HG03280 (cell line): Measurements from ENCODE around the gene COX8C.

Experiments used
- ATAC-seq: cut with Tn5 transposase; IDR thresholded peaks from one replicate; pipeline ENCODE4 v1.9.1; 2021; ENCODE audit warnings: mild to moderate bottlenecking, moderate library complexity; ENCODE audit not compliant: unreplicated experiment

The COX8C gene, protein sequence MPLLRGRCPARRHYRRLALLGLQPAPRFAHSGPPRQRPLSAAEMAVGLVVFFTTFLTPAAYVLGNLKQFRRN

DNA sequence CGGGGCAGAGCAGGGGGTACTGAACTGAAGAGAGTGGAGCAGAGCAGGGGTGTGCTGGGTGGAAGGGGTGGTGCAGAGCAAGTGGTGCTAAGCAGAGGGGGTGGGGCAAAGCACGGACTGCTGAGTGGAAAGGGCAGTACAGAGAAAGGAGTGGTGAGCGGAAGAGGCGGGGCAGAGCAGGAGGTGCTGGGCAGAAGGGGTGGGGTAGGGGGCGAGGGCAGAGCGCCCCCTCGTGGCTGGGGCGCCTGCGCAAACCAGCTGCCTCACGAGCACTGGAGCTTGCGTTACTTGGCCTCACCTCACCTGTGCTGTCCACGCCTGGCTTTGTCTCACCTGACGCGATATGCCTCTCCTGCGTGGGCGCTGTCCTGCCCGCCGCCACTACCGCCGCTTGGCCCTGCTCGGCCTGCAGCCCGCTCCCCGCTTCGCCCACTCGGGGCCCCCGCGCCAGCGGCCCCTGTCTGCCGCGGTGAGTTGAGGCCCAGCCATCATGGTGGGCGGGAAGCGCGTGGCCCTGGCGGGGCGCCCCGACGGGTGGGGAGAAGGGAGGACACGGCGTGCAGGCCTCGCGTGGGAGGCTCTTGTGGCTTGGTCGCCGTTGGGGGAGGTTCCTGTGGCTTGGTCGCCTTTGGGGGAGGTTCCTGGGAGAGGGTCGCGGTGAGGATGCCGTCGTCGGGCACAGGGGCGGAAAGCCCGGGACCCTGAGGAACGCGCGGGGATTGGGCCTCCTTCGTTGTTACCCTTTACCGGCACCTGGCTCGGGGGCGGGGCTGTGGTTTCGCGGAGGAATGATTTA lies at the start of gene COX8C:
Gene COX8C, plus strand, starts transcription at position 257 of the 796 bp plus-strand sequence. Its CDS starts 87 bp downstream, at position 344.
- ATAC-seq, result no peak

DNA sequence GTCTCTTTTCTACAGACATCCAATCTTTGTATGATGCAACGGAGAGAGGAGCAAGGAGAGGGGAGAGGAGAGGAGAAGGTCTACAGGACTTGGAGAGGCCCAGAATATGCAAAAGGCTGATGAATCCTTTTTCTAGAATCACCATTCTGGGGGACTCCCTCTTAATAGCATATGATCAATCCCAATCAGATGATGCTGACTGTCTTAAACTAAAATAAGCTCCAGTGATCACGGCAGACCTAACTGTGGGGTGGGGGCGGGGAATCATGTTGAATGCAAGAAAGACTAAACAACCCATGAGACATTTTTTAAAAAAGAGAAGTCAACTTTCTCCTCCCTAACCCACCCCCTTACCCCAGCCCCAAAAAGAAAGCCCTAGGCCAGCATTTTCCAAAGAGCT lies 47.6 kb upstream of the COX8C start:
- ATAC-seq, result no peak

DNA sequence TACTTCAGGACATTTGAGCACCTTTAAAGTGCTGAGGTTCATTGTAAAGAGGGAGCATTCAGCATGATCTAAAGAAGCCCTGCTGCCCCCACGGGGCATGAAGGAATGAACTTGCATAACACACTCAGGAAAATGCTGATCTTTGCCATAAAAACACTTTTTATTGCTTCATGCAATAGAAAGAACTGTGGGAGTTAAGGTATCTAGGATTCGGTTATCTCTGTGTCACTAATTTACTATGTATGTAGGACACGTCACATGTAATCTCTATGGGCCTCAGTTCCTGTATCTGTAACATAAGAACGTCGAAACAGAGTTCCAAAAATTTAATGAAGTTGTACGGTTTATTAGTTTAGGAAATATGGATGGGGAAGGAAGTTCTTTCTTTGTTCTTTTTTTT lies 47.1 kb upstream of the COX8C start:
- ATAC-seq, result no peak

DNA sequence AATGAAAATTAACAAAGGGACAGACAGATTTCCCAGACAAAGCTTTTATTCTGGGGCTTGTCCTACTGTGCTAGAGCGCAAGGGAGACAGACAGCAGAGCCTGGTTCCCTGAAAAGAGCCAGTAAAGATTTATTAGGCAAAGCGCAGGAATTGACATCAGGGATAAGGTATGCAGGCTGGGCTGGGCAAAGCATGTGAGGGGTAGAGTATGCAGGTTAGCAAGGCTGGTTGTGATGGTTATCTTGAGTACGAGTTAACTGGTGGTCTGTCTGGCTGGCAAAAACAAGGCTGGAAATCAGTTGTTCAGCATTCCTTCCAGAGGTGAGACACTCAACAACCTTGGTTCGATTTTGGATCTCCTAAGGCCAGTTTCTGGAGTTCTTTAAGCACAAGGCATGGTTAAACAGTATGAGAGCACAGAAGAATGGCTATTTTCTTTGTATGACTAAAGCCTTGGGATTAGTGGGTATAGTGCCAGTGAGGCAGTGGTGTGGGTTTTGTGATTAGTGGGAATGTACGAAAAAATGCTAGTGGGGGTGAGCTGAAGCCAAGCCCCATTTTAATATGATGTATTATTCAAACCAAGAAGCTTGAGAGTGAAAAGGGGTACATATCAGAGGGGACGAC lies 45.0 kb upstream of the COX8C start:
- no peak for ATAC-seq

DNA sequence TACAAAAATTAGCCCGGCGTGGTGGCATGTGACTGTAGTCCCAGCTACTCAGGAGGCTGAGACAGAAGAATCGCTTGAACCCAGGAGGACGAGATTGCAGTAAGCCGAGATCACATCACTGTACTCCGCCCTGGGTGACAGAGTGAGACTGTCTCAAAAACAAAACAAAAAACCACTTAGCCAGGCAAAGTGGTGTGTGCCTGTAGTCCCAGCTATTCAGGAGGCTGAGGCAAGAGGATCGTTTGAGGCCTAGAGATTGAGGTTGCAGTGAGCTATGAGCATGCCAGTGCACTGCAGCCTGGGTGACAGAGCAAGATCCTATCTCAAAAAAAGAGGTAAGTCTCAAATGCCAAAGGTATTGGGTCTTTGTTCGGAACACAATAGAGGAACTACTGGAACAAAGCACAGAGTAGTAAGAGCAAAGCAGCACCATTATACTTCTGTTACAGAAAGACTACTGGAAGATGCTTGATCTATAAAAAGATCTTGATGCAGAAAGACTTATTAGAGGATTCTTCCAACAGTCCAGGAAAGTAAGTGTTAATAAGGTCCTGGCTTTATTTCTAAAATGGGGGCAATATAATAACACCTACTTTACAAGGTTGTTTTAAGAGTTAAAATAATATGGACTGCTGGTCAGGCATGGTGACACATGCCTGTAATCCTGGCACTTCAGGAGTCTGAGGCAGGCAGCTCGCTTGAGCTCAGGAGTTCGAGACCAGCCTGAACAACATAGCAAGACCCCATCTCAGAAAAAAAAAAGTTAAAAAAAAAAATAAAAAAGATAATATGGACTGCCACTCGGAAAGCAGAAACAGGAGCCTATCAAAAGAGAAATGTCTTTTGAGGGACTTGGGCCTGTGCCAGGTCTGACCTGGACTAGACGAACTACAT lies 44.0 kb upstream of the COX8C start:
- no peak for ATAC-seq

DNA sequence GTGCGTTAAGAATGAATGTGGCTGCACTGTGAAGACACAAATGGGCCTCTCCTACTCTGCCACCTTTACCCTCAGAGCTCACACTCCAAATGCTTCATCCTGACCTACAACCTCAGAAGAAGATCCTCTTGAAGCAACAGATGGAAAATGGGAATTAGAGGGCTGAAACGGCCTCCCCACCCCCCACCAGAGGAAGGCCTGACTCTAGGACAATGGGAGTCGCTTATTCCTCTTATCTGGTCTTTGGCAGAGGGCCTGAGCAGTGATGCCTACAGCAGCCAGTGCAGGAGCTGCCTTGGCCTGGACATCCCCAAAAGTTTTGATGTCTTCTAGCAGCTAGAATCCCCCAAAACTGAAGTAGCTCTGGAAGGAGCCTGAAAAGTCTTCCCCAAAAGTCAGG lies 43.3 kb upstream of the COX8C start:
- ATAC-seq, result no peak

DNA sequence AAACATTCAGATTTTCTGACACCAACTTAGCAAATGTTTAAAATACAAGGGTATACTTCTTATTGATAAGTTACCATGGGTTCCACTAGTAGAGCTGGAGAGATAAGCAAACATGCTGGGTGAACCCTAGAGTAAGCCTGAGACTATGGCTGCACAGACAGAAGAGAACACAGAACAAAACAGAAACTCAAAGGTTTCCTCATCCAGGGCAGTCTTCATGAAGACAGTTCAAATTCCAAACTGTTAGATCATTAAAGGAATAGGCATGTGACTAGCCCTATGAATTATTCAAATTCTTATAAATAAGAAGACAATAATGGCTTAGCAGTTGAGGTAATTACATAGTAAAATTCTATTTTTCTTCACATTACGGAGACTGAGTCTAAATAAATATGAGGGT lies 42.2 kb upstream of the COX8C start:
- no peak for ATAC-seq

DNA sequence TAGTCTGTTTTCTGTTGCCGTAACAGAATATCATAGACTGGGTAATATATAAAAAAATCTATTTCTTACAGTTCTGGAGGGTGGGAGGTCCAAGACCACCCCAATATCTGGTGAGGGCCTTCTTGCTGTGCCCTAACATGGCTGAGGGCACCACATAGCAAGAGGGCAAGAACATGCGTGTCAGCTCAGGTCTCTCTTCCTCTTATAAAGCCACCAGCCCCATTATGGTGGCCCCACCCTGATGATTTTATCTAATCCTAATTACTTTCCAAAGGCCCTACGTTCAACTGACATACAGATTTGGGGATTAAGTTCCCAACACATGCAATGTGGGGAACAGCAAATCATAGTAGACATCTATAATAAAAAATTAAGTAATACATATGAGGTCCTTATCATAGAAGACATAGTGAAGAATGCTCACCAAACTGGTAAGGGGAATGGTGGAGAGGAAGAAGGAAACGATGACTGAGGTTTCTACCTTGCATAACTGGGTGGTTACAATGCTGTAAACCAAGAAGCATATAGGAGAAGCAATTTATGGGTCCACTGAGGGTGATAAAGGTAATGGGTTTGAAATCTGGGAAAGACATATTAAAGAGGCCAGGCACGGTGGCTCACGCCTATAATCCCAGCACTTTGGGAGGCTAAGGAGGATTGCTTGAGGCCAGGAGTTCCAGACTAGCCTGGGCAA lies 41.1 kb upstream of the COX8C start:
- no peak for ATAC-seq

DNA sequence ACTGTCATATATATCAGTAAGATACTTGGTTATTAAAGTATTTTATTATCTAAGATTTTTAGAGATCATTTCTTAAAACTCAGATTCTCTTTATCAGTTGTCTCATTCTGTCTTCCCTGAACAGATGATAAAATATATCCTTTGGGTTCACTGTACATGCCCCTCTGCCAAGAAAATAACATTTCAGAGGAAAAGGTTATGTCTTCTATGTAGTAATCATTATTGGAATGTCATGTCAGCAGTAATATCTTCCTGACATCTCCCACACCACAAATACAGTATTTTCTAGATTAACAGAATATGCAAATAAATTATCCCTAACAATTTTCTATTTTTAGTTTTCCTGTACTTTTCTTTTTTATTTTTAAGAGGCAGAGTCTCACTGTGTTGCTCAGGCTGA lies 40.2 kb upstream of the COX8C start:
- ATAC-seq, result no peak

DNA sequence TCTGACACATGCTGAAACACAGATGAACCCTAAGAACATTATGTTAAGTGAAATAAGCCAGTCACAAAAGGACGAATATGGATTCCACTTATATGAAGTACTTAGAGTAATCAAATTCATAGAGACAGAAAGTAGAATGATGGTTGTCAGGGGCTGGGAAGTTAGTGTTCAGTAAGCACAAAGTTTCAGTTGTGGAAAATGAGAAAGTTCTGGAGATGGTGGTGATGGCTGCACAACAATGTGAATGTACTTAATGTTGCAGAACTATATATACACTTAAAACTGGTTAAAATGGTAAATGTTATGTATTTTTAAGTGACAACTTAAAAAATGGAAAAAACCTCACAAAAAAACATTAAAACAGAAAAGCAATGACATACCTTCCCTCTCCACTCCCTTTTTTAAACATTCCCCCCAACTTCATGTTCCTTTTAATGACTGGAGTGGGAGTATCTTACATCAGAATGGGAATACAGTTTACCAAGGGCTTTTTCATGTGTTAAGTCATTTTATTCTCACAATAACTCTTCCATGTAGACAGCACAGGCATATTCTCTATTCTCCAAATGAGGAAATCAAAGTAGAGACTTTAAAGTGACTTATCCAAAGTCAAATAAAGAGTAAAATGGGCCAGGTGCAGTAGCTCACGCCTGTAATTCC lies 38.2 kb upstream of the COX8C start:
- ATAC-seq, result no peak

DNA sequence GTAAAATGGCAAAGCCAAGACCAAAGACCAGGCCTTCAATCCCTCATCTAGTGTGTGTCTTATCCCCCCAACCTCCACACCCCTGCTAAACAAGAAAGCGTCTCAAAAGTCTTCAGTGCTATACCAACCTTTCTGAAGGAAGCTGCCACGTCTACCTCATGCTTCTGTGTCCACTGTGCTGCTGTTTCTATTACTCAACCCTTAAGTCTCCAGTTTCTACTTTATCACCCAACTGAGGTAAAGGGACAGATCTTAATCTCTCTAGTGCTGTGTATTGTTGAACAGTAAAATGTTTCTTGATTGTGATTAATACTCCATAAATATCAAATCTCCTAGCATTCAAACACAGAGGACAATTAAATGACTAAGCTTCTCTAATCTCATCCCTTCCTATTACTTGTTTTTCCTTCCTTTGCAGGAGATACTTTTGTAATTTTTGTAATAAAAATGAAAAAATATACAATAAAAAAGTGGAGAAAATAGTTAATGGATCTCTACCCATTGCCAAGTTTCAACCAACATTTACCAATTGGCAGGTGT lies 37.5 kb upstream of the COX8C start:
- no peak for ATAC-seq

DNA sequence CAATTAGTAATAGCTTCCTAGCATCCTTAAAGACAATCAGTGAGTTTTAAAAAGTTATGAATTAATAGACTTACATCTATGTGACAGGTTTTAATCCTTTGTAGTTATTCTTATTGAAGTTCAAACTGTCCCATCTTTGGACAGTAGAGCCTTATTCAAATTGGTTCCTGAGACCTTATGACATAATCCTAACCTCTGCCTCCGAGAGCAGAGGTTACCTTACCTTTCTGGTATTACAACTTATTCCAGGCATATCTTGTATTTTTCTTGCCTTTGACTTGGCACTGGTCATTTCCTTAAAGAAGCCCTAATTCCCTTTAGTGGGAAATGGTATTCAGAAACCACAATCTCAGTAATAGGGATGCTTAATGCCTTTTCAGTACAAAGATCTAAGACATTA lies 35.9 kb upstream of the COX8C start:
- ATAC-seq, result no peak

DNA sequence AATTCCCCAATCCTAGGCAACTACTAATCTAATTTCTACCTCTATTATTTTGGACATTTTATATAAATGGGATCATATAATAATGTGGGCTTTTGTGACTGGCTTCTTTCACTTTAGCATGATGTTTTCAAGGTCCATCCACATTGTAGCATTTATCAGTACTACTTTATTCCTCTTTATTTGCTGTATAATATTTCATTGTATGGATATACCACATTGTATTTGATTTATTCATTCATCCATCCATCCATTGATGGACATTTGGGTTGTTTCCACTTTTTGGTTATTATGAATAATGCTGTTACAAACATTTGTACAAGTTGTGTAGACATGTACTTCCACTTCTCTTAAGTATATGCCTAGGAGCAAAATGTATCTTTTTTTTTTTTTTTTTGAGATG lies 31.4 kb upstream of the COX8C start:
- ATAC-seq, result no peak

DNA sequence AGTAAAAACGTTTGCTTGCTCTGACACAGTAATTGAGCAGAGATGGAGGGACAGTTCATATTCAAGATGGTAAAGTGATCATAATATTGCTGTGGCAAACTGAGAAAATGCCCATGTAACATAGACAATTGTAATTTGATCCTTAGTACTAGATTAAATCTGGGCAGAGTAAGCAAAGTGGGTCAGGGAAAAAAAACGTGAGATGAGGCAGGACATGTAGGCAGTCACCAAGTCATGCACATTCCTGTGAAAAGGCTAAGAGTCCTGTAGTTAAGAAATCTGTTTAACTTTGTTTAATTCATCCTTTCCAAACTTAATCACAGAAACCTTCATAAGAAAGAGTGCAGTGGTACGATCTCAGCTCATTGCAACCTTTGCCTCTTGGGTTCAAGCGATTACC lies 30.3 kb upstream of the COX8C start:
- no peak for ATAC-seq

DNA sequence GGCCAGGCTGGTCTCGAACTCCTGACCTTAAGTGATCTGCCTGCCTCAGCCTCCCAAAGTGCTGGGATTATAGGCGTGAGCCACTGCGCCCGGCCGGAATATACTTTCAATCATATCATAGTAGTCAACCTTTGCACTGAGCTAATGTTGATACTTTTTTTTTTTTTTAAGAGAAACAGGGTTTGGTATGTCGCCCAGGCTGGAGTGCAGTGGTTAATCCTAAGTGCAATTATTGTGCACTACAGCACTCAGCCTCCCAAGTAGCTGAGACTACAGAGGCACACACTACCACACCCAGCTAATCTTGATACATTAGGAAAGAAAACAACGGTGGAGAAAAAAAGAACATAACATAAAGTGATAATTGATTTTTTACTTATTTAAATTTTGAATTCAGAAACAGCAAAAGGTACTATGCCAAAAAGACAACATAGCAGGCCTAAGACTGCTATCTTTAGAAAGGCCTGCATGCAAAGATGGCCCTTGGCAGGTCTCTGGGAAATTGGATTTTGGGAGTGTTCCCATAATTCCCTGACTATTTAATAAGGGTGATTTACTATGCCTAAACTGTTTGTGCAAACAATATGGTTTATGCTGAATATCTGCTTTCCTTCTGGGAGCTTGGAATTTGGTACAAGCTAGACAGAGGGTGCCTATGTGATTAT lies 29.6 kb upstream of the COX8C start:
- ATAC-seq, result no peak

DNA sequence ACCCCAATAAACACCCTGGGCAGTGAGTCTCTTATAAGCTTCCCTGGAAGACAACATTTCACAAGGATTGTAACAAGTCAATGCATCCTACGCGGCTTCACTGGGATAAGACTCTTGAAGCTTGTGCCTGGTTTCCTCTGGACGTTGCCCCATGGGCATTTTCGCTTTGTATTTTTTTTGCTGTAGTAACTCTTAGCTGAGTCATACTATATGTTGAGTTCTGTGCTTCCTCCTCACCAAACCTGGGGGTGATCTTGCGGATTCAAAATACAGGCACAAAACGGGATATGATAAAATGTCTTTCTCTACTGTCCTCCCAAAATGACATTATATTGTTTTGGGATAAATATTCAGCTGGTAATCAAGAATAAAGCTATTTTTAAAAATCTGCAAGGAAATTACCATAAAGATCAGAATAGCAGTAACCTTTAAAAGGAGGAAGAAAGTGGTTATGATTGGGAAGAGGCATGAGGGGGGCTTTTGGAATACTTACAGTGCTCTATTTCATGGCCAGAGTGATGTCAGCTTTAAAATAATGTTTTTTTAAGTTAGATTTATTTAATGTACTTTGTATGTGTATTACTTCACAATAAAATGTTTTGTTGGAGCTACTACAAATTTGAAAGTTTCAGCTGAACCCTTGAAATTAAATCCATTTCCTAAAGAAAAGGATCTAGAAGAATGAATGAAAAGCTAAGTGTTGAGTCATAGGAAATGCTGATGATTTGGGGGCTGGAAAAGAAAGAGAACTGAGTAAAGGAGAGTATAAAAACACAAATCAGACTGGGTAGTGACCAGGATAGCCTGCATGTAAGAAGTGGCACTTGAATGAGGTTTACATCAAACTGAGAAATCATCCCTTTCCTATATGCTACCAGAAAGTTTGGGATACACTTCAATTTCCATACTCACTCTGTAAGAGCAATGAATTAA lies 28.8 kb upstream of the COX8C start:
- ATAC-seq, result no peak

DNA sequence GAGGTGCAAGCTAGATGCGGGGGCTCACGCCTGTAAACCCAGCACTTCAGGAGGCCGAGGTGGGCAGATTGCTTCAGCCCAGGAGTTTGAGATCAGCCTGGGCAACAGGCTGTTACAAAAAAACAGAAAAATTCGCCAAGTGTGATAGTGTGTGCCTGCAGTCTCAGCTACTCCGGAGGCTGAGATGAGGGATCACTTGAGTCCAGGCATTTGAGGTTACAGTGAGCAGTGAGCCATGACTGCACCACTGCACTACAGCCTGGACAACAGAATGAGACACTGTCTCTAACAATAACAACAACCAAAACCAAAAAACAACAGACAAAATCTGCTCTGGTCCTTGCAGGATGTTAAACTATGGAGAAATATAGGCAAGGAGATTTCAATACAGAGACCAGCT lies 28.1 kb upstream of the COX8C start:
- ATAC-seq, result no peak

DNA sequence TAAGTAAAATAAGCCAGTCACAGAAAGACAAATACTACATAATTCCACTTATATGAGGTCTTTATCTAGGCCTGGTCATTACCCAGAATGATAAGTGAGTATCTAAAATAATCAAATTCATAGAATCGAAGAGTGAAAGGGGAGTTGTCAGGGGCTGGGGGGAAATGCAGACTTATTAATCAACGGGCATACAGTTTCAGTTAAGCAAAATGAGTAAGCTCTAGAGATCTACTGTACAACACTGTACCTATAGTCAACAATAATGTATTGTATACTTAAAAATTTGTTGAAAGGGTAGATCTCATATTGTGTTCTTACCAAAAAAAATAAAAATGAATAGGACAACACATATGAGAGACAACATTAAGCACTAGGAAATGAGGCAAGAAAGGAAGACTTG lies 27.5 kb upstream of the COX8C start:
- no peak for ATAC-seq

DNA sequence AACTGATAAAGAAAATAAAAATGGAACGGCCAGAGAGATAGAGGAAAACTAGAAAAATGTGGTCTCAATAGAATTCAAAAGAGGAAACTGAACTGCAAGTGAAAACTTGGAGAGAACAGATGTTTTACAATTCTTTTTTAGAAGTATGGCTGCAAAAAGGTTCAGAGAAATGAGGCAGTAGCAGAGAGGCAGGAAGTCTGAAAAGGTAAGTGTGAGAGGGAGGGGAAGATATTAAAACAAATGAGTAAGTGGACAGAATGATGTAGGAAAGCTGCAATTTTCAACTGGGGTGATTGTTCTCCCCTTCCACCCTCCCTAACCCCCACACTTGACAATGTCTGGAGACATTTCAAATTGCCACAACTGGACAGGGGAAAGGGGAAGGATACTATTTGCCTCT lies 27.0 kb upstream of the COX8C start:
- ATAC-seq, result no peak
